Large intestine (tissue), 3 donors: Measurements from ENCODE around the gene SLC4A11. TPM values are rescaled to one million over a fixed set of nuclear protein-coding genes. Genes with fewer than 3 reads are reported as not detected.
"Not testable (repeated sequence)": the region's sequence is repeated elsewhere in the genome, so short reads cannot be mapped to it uniquely, and the experiment has no call there.

Source experiments
- DNase-seq, 2 donors: peaks; one replicate each; pipeline versions ENCODE4 v3.0.0 to v3.0.0-alpha.2; 2013
- H3K27ac ChIP-seq: one replicate; pipeline ENCODE4 v1.5.1; 2013; ENCODE audit warnings: low read length
- H3K27me3 ChIP-seq: 2 replicates; pipeline ENCODE4 v1.6.1; 2013; ENCODE audit warnings: low read length; ENCODE audit not compliant: control insufficient read depth, insufficient read depth
- H3K36me3 ChIP-seq: 2 replicates; pipeline ENCODE4 v1.6.1; 2013; ENCODE audit warnings: low read length; ENCODE audit not compliant: control insufficient read depth, insufficient read depth
- H3K4me1 ChIP-seq: one replicate; pipeline ENCODE4 v1.6.1; 2013; ENCODE audit warnings: low read length; ENCODE audit not compliant: control insufficient read depth, insufficient read depth
- H3K4me3 ChIP-seq: one replicate; pipeline ENCODE4 v1.5.1; 2013; ENCODE audit warnings: low read length
- H3K9me3 ChIP-seq: one replicate; pipeline ENCODE4 v1.6.1; 2013; ENCODE audit warnings: mild to moderate bottlenecking, low read depth, low read length, moderate library complexity; ENCODE audit not compliant: control insufficient read depth
- WGBS: methylation state at CpG from one replicate; pipeline ENCODE4 v1.1.5; 2013; ENCODE audit warnings: low lambda C conversion rate; ENCODE audit not compliant: insufficient coverage; 5-methylcytosine and 5-hydroxymethylcytosine counted together
- polyA plus RNA-seq: library from polyadenylated mRNA; unstranded; fragments of 120-200 nt; gene quantifications from one replicate; pipeline ENCODE4 v1.2.1, GENCODE V29; 2013

SLC4A11 gene
- polyA plus RNA-seq, 1 donor, result 0.36 TPM

DNA sequence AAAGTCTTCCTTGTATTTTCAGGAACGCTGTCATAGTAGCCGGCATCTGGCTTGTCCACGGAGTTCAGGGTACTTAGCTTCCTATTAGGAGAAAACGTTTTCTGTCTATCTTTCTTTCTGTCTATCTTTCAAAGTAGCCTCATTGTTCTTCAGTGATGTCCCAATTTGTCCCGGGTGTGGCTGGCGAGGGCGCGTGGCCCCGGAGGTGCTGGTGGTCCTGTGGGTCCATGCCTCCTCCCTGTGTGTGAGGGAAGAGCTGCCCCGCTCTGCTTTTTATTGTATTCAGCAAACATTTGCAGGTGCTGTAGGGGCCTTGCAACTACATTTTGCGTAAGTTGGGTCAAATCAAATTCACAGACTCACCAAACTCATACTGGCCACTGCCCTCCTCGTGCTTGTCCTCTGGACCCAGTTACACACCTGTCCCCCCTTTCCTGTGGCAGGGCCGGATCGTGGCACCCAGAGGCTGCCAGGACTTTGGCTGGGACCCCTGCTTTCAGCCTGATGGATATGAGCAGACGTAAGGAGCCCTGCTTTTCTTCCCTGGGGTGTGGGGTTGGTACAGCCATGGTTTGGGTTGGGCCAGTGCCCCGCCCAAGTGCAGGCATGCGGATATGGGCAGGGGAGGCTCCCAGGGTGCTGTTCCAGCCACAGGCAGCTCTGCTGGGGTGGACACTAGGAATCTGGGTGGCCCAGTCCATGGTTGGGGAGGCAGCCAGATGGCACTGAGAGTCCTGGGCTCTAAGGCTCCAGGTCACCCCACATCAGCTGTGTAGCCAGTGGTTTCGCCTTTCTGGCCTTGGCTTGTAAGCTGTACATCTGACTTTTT, 17.4 kb downstream of the SLC4A11 start:
- DNase-seq, result no peak
- no CpG with 5 or more reads among the region's 18 CpGs for WGBS

DNA sequence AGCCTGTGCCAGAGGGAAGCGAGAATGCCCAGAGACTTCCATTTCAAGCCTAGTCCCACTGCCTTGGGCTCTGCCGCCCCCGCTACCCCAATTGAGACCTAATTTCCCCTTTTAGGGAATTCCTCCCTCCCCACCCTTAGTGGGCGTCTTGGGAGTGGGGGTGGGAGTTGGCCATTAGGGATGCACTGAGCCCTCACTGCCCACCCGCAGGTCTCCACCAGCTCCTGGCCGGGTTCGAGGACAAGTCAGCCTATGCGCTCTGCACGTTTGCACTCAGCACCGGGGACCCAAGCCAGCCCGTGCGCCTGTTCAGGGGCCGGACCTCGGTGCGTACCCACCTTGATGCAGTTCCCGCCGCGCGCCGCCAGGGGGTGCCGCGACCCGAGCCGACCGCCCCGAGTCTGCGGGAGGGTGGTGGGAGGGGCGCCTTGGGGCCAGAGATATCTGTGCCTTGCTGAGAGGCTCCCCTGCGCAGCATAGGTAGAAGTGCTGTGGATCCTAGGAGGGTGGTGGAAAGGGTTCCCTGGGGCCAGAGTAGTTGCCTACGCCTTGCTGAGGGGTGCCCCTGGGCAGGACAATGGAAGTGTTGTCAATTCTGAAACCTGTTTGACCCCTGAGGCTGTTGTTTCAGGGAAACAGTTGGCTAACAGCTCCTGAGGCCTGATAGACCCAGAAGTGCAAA, 20.5 kb downstream of the SLC4A11 start:
- Histone ChIP-seq H3K9me3 (no peaks in the 10 kb centered on the region), H3K4me1 (no peaks in the 10 kb centered on the region), H3K27ac (no peak overlapping the region), H3K36me3 (peaks cover 52% of the 10 kb centered on the region), H3K4me3 (no peak overlapping the region), H3K27me3 (no peaks in the 10 kb centered on the region)
- DNase-seq, result peak in 1 of 2 donors; percentile 54
- WGBS, result no CpG with 5 or more reads among the region's 30 CpGs

More for the DNA sequence above, 17.4 kb downstream of the SLC4A11 start:
- Histone ChIP-seq H3K36me3 (peaks cover 32% of the 10 kb centered on the region), H3K4me1 (no peaks in the 10 kb centered on the region), H3K4me3 (no peak overlapping the region), H3K27ac (no peak overlapping the region), H3K27me3 (no peaks in the 10 kb centered on the region), H3K9me3 (no peaks in the 10 kb centered on the region)

DNA sequence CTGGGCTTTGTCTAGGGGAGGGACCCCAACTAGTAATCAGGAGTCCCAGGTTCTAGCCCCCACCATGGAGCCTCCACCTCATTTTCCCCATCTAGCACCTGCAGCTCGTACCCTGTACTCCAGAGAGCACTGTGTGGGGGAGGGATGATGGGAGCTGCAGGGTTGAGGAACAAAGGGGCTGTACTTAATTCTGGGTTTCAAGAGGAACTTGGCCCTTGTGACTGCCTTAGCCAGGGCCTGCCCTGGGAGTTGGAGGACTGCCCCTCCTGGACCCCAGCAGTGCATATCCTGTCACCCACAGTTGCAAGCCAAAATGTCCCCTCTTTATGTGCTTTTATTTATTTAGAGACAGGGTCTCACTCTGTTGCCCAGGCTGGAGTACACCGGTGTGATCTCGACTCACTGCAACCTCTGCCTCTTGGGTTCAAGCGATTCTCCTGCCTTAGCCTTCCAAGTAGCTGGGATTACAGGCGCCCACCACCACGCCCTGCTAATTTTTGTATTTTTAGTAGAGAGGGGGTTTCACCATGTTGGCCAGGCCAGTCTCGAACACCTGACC, 23.6 kb downstream of the SLC4A11 start:
- not testable (repeated sequence) for H3K27me3 ChIP-seq, H3K27ac ChIP-seq, H3K4me1 ChIP-seq, H3K4me3 ChIP-seq, H3K9me3 ChIP-seq, DNase-seq
- peaks cover 33% of the 10 kb centered on the region for H3K36me3 ChIP-seq
- no CpG with 5 or more reads among the region's 7 CpGs for WGBS

DNA sequence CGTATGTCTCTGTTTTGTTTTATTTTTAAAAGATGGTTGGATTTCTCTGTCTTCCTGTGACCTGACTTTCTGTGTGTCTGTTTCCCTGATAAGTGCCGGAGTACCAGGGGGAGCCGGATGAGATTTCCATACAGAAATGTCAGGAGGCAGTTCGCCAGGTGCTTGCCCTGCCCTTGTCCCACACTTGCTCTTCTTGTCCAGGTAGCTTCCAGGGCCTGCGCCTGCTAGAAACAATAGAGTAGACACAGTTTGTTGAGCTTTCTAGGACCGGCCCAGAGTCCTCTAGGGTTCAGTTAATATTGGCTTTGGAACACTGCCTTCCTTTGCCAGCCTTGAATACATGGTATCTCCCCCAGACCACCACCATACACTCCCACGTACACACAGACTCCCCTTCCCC, 25.8 kb downstream of the SLC4A11 start:
- DNase-seq, result no peak
- no peak overlapping the region for H3K27ac ChIP-seq
- H3K4me1 ChIP-seq, result peaks cover 6% of the 10 kb centered on the region
- no CpG with 5 or more reads among the region's 7 CpGs for WGBS
- H3K9me3 ChIP-seq, result no peaks in the 10 kb centered on the region
- H3K36me3 ChIP-seq, result peaks cover 24% of the 10 kb centered on the region
- no peaks in the 10 kb centered on the region for H3K27me3 ChIP-seq
- H3K4me3 ChIP-seq, result no peak overlapping the region

DNA sequence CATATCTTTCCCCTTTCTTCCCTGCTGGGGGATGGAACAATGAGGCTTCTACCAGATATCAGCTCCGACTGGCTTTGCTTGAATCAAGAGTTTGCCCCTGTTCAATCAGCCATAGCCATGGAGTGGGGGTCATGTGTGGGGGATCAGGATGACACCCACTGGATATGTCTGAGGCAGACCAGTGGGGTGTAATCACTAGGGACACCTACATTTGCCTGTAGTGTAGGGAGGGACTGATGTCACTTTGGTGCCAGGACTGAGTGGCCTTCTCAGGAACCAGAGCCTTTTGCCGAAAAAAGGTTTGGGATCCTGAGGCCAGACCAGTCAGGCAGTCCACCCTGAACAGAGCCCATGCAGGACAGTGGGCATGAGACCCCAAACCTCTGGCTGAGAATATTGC, 28.6 kb downstream of the SLC4A11 start:
- no peak for DNase-seq
- WGBS, result no CpG with 5 or more reads among the region's 2 CpGs
- no peaks in the 10 kb centered on the region for H3K9me3 ChIP-seq
- H3K27me3 ChIP-seq, result no peaks in the 10 kb centered on the region
- H3K4me3 ChIP-seq, result peak overlapping the region; percentile 93
- H3K4me1 ChIP-seq, result peaks cover 9% of the 10 kb centered on the region
- H3K36me3 ChIP-seq, result peaks cover 18% of the 10 kb centered on the region
- H3K27ac ChIP-seq, result no peak overlapping the region

DNA sequence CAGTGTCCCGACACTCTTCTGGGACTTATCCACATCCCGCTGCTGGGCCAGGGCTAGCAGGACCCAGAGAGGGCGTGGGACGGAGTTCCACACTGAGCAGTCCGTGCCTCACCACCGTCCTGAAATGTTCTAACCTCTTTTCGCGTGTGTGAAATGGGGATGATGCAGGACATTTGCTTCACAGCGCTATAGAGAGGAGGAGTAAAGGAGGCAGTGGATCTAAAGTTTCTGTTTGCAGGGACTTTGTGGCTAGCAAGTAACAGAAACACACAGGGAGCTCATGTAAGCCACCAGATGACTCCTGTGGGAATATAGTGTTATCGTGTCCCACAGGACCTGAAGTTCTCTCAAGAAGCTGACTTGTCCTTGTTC, 29.1 kb downstream of the SLC4A11 start:
- Histone ChIP-seq H3K27me3 (no peaks in the 10 kb centered on the region), H3K4me1 (peaks cover 9% of the 10 kb centered on the region), H3K4me3 (peak overlapping the region; percentile 93), H3K36me3 (peaks cover 14% of the 10 kb centered on the region), H3K27ac (no peak overlapping the region), H3K9me3 (no peaks in the 10 kb centered on the region)
- WGBS, result no CpG with 5 or more reads among the region's 10 CpGs
- peak in 1 of 2 donors; percentile 20 for DNase-seq

DNA sequence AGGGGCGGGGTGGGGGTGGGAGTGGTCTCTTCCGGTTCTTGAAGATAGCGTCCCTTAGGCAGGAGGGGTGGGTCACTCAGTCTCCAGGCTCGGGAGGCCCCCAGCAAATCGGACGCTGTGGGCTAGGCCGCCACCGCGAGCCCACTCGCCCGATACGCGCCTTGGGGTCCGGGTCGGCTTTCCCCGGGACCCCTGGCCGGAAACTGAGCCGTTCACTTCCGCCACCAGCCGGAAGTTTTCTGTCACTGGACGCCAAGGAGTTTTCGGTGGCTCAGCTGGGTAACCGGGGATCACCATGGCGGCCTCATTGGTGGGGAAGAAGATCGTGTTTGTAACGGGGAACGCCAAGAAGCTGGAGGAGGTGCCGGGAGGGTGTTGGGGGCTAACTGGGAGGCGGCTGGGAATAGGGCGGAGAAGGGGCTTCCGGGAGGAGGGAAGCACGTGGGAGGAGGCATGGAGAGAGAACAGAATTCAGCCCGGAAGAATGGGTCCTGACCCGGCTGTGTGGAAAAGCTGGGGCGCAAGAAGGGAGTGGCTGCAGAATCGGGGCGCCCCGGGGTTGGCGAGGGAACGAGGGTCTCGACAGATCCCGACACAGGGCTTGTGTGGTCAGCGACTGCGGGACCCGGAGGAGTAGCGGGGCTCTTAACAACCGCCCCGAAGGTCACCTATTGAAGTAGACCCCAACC, 29.6 kb downstream of the SLC4A11 start, which contains the start of gene ITPA:
ITPA (plus strand) TSS at position 242 of the 689 bp plus-strand sequence; CDS start at position 296, 54 bp downstream.
- Histone ChIP-seq H3K4me1 (peaks cover 9% of the 10 kb centered on the region), H3K36me3 (peaks cover 11% of the 10 kb centered on the region), H3K27ac (peak within 1 kb of the TSS; percentile 84), H3K4me3 (peak within 1 kb of the TSS; percentile 93), H3K9me3 (no peaks in the 10 kb centered on the region), H3K27me3 (no peaks in the 10 kb centered on the region)
- peak in 1 of 2 donors; percentile 70 for DNase-seq
- WGBS, result no CpG with 5 or more reads among the region's 48 CpGs

DNA sequence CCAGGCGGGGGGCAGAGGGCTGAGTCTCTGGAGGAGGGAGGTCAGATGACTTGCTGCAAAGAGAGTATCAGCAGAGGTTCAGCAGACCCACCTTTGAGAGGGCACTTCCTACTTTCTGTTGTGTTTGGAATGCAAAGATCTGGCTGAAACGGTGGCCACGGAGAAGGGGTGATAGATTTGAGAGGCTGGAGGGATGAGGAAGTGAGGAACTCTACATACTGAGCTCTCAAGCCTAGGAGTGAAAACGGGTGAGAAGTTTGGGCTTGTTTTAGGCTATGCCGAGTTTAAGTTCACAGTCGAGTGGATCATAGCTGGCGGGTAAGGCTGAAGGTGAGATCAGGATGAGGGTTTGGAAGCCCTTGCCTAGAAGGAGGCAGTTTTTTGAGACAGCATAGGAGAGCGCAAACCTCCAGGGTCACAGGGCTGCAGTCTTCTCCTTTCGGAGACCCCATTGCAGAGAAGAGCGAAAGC, 30.2 kb downstream of the SLC4A11 start:
- peak overlapping the region; percentile 93 for H3K4me3 ChIP-seq
- no peaks in the 10 kb centered on the region for H3K27me3 ChIP-seq
- peaks cover 6% of the 10 kb centered on the region for H3K36me3 ChIP-seq
- peak in 1 of 2 donors; percentile 53 for DNase-seq
- peaks cover 9% of the 10 kb centered on the region for H3K4me1 ChIP-seq
- no CpG with 5 or more reads among the region's 10 CpGs for WGBS
- H3K9me3 ChIP-seq, result no peaks in the 10 kb centered on the region
- peak overlapping the region; percentile 84 for H3K27ac ChIP-seq

DNA sequence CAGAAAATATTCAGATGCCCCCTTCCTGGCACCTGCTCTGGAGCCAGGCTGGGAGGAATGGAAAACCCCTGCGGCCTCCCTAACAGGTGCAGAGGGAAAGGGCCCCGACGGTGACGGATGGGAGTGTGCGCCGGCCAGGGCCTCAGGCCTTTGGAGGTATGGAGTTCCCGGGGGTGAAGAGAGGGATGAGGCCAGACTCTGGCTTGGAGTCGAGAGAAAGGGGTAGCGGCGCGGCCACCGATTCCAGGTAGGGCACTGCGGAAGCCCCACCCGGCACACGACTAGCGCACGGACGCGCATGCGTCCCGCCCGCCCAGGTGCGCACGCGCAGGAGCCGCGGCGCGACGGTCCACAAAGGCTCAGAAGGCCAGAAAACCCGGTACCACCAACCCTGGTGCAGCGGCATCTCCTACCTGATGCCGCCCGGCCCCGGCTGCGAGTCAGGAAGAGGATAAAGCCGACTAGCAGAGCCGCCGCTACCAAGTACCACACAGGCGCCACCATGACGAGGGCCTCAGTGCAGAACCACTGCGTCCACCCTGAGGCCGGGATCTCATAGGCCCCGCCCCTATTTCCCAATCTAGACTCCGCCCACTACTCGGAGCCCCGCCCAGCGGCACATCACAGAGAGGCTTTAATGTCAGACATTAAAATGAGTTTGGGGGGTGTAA, 34.7 kb downstream of the SLC4A11 start, which contains the start of gene DDRGK1:
DDRGK1 (minus strand) TSS at position 559 of the 671 bp plus-strand sequence; CDS start at position 504, 55 bp downstream.
- H3K27me3 ChIP-seq, result no peaks in the 10 kb centered on the region
- peak within 1 kb of the TSS; percentile 82 for H3K4me3 ChIP-seq
- no peaks in the 10 kb centered on the region for H3K9me3 ChIP-seq
- peaks cover 22% of the 10 kb centered on the region for H3K36me3 ChIP-seq
- H3K27ac ChIP-seq, result peak within 1 kb of the TSS; percentile 87
- WGBS, result no CpG with 5 or more reads among the region's 48 CpGs
- DNase-seq, result peak; percentile 89 to 95
- H3K4me1 ChIP-seq, result peaks cover 12% of the 10 kb centered on the region
